Measurements from ENCODE around the gene NAALADL2.
"Not testable (repeated sequence)": the region's sequence is repeated elsewhere in the genome, so short reads cannot be mapped to it uniquely, and the experiment has no call there.

Gene NAALADL2

GRCh38 chr3:175612487-175613196 is 753.5 kb downstream of the NAALADL2 start:
- DNase-seq = no peak

- DNase-seq = not testable (repeated sequence)
Measured at GRCh38 chr3:175614107-175614506, 755.0 kb downstream of the NAALADL2 start.

- no peak for DNase-seq
Measured at GRCh38 chr3:175617247-175617646, 758.1 kb downstream of the NAALADL2 start.

- no peak for DNase-seq
Measured at GRCh38 chr3:175619369-175619768, 760.2 kb downstream of the NAALADL2 start.

- DNase-seq = no peak
Measured at GRCh38 chr3:175620093-175620492, 761.0 kb downstream of the NAALADL2 start.

GRCh38 chr3:175620532-175620931 is 761.4 kb downstream of the NAALADL2 start:
- DNase-seq = no peak

- DNase-seq = no peak
Measured at GRCh38 chr3:175640958-175641357, 781.8 kb downstream of the NAALADL2 start.

GRCh38 chr3:175646865-175647264 is 787.7 kb downstream of the NAALADL2 start:
- no peak for DNase-seq

- DNase-seq = no peak
Measured at GRCh38 chr3:175648899-175649298, 789.8 kb downstream of the NAALADL2 start.

GRCh38 chr3:175651716-175652115 is 792.6 kb downstream of the NAALADL2 start:
- no peak for DNase-seq

- DNase-seq = no peak
Measured at GRCh38 chr3:175655351-175655750, 796.2 kb downstream of the NAALADL2 start.

- DNase-seq = no peak
Measured at GRCh38 chr3:175656461-175656860, 797.3 kb downstream of the NAALADL2 start.

GRCh38 chr3:175659670-175660350 is 800.7 kb downstream of the NAALADL2 start:
- no peak for DNase-seq

GRCh38 chr3:175662815-175663214 is 803.7 kb downstream of the NAALADL2 start:
- DNase-seq = no peak

GRCh38 chr3:175664911-175665310 is 805.8 kb downstream of the NAALADL2 start:
- DNase-seq = no peak

GRCh38 chr3:175668300-175668699 is 809.2 kb downstream of the NAALADL2 start:
- DNase-seq = no peak

GRCh38 chr3:175670557-175670956 is 811.4 kb downstream of the NAALADL2 start:
- DNase-seq = no peak

GRCh38 chr3:175672119-175672689 is 813.1 kb downstream of the NAALADL2 start:
- no peak for DNase-seq

- no peak for DNase-seq
Measured at GRCh38 chr3:175679568-175679967, 820.4 kb downstream of the NAALADL2 start.

GRCh38 chr3:175692256-175692655 is 833.1 kb downstream of the NAALADL2 start:
- DNase-seq = no peak

GRCh38 chr3:175695251-175695650 is 836.1 kb downstream of the NAALADL2 start:
- no peak for DNase-seq

- DNase-seq = no peak
Measured at GRCh38 chr3:175702956-175703355, 843.8 kb downstream of the NAALADL2 start.

GRCh38 chr3:175704366-175705055 is 845.4 kb downstream of the NAALADL2 start:
- DNase-seq = no peak

Measured in activated gamma-delta T cell (primary cell).